ENCODE results near the gene NDEL1.

NDEL1 gene

DNA sequence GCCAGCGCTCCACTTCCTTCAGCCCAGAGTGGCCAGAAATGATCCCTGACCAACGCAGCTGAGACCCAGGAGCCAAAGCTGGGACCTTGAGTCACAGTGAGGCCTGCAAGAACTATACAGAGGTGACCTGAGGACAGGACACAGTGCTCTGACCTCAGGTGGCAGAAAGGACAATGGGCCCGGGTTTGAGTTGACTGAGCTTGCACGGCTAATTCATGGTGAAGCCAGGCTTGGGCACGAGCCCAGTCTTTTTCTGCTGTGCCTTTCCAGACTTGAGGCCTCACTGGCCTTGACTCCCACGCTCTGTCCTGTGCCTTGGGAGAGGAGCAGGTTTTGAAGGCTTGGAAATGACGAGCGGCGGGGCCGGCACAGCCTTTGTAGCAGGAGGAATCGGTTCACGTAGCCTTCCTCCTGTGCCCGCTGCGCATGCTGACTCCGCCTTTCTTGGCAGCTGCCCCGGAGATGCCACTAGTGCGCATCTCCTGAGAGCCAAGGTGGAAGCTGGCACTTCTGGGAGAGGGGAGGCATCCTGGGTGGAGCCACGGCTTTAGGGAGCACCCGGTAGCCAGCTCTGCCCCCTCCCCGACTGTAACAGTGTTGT lies 34.9 kb downstream of the NDEL1 start:
- H2AK5ac ChIP-seq (ENCODE audit: low read length): no peak overlapping the region
- peaks cover 2% of the 10 kb centered on the region for H3K79me1 ChIP-seq (ENCODE audit: low read length)
- no peak overlapping the region for H2BK120ac ChIP-seq (ENCODE audit: low read depth, low read length)
- H3K9ac ChIP-seq (ENCODE audit: low read length): no peak overlapping the region
- H3K4me2 ChIP-seq (ENCODE audit: low read length): no peak overlapping the region
- WGBS (ENCODE audit: extremely low coverage, insufficient coverage, low lambda C conversion rate): no CpG with 5 or more reads among the region's 20 CpGs
- H3K4me1 ChIP-seq (ENCODE audit: control insufficient read depth, low read depth, low read length): no peaks in the 10 kb centered on the region
- H4K8ac ChIP-seq (ENCODE audit: low read depth, low read length): no peak overlapping the region
- H3K18ac ChIP-seq (ENCODE audit: low read length): no peak overlapping the region
- H3K23ac ChIP-seq (ENCODE audit: low read length): no peak overlapping the region
- no peaks in the 10 kb centered on the region for H3K27me3 ChIP-seq (ENCODE audit: insufficient read depth, low read length, poor library complexity)
- no peak for DNase-seq
- H2BK15ac ChIP-seq (replicated peaks; ENCODE audit: low read depth): no peak overlapping the region
- no peak overlapping the region for H3K56ac ChIP-seq (ENCODE audit: low read length)
- H3K27ac ChIP-seq (ENCODE audit: low read depth, low read length): no peak overlapping the region
- no peak overlapping the region for H4K5ac ChIP-seq (ENCODE audit: low read length)
- no peak overlapping the region for H3K4me3 ChIP-seq (ENCODE audit: low read length)
- peaks cover 10% of the 10 kb centered on the region for H3K36me3 ChIP-seq (ENCODE audit: control insufficient read depth, insufficient read depth, low read length)
- no peak overlapping the region for H3K4ac ChIP-seq (ENCODE audit: low read depth, low read length)
- no peak overlapping the region for H2BK5ac ChIP-seq (ENCODE audit: low read length)
- no peaks in the 10 kb centered on the region for H3K79me2 ChIP-seq (ENCODE audit: control insufficient read depth, insufficient read depth, low read length)

- H3K36me3 ChIP-seq (ENCODE audit: control insufficient read depth, insufficient read depth, low read length): peaks cover 22% of the 10 kb centered on the region
Observed at GRCh38 chr17:8472663-8473062, 37.0 kb downstream of the NDEL1 start.

DNA sequence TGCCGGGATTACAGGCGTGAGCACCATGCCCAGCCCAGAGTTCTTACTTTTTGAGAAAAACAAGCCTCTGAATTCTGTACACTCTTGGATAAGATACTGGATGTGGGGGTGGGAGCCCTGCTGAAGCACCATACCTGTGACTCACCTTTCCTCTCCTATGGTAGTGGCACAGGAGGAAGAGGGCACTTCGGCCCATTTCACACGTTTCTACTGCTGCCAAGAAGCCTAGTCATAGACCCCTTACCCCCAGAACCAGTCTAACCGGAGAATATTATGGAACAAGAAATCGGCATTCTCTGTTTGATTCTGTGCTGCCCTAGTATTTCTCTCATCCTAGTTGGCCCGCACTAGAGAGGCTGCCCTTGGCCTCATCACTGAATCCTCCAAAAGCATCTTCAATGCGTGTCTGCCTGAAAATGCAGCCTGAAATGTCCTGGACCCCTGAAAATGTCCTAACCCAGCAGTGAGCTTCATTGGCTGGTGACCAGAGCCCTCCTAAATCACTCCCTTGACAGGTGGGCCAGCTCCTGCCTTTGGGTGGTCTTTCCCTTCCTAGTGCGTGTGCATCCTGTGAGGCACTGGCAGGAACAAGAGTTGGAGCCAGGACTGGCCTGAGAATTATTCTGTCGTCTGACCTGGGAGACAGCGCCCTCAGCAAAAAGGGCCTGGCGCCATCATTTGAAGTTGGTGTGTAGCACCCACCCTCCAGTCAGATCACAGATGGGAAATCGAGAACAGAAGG lies 37.9 kb downstream of the NDEL1 start:
- H3K4ac ChIP-seq (ENCODE audit: low read depth, low read length): no peak overlapping the region
- no peak overlapping the region for H3K23ac ChIP-seq (ENCODE audit: low read length)
- no peak overlapping the region for H3K4me3 ChIP-seq (ENCODE audit: low read length)
- no peaks in the 10 kb centered on the region for H3K27me3 ChIP-seq (ENCODE audit: insufficient read depth, low read length, poor library complexity)
- no peaks in the 10 kb centered on the region for H3K4me1 ChIP-seq (ENCODE audit: control insufficient read depth, low read depth, low read length)
- DNase-seq: no peak
- no peaks in the 10 kb centered on the region for H3K79me1 ChIP-seq (ENCODE audit: low read length)
- WGBS (ENCODE audit: extremely low coverage, insufficient coverage, low lambda C conversion rate): no CpG with 5 or more reads among the region's 13 CpGs
- no peak overlapping the region for H2BK5ac ChIP-seq (ENCODE audit: low read length)
- no peak overlapping the region for H3K4me2 ChIP-seq (ENCODE audit: low read length)
- no peak overlapping the region for H4K8ac ChIP-seq (ENCODE audit: low read depth, low read length)
- H2BK15ac ChIP-seq (replicated peaks; ENCODE audit: low read depth): no peak overlapping the region
- no peak overlapping the region for H3K56ac ChIP-seq (ENCODE audit: low read length)
- no peak overlapping the region for H2BK120ac ChIP-seq (ENCODE audit: low read depth, low read length)
- H3K9ac ChIP-seq (ENCODE audit: low read length): no peak overlapping the region
- no peaks in the 10 kb centered on the region for H3K79me2 ChIP-seq (ENCODE audit: control insufficient read depth, insufficient read depth, low read length)
- no peak overlapping the region for H2AK5ac ChIP-seq (ENCODE audit: low read length)
- peaks cover 23% of the 10 kb centered on the region for H3K36me3 ChIP-seq (ENCODE audit: control insufficient read depth, insufficient read depth, low read length)
- H3K27ac ChIP-seq (ENCODE audit: low read depth, low read length): no peak overlapping the region
- no peak overlapping the region for H3K18ac ChIP-seq (ENCODE audit: low read length)
- no peak overlapping the region for H4K5ac ChIP-seq (ENCODE audit: low read length)

More at GRCh38 chr17:8472663-8473062, 37.0 kb downstream of the NDEL1 start:
- H3K79me2 ChIP-seq (ENCODE audit: control insufficient read depth, insufficient read depth, low read length): no peaks in the 10 kb centered on the region
- no peak overlapping the region for H3K4me2 ChIP-seq (ENCODE audit: low read length)
- H3K27me3 ChIP-seq (ENCODE audit: insufficient read depth, low read length, poor library complexity): no peaks in the 10 kb centered on the region
- no peak overlapping the region for H4K5ac ChIP-seq (ENCODE audit: low read length)
- no peak overlapping the region for H3K18ac ChIP-seq (ENCODE audit: low read length)
- H3K56ac ChIP-seq (ENCODE audit: low read length): no peak overlapping the region
- peaks cover 2% of the 10 kb centered on the region for H3K79me1 ChIP-seq (ENCODE audit: low read length)
- no peak overlapping the region for H3K4me3 ChIP-seq (ENCODE audit: low read length)
- H3K4me1 ChIP-seq (ENCODE audit: control insufficient read depth, low read depth, low read length): no peaks in the 10 kb centered on the region
- no peak overlapping the region for H2BK15ac ChIP-seq (replicated peaks; ENCODE audit: low read depth)
- H3K23ac ChIP-seq (ENCODE audit: low read length): no peak overlapping the region
- no peak overlapping the region for H2BK5ac ChIP-seq (ENCODE audit: low read length)
- H2BK120ac ChIP-seq (ENCODE audit: low read depth, low read length): no peak overlapping the region
- no peak for DNase-seq
- WGBS (ENCODE audit: extremely low coverage, insufficient coverage, low lambda C conversion rate): no CpG with 5 or more reads among the region's 8 CpGs
- H2AK5ac ChIP-seq (ENCODE audit: low read length): no peak overlapping the region
- H3K4ac ChIP-seq (ENCODE audit: low read depth, low read length): no peak overlapping the region
- H4K8ac ChIP-seq (ENCODE audit: low read depth, low read length): no peak overlapping the region
- no peak overlapping the region for H3K9ac ChIP-seq (ENCODE audit: low read length)
- H3K27ac ChIP-seq (ENCODE audit: low read depth, low read length): no peak overlapping the region

- WGBS (ENCODE audit: extremely low coverage, insufficient coverage, low lambda C conversion rate): no CpG with 5 or more reads among the region's 15 CpGs
- no peak overlapping the region for H3K9ac ChIP-seq (ENCODE audit: low read length)
- H3K56ac ChIP-seq (ENCODE audit: low read length): no peak overlapping the region
- H3K4ac ChIP-seq (ENCODE audit: low read depth, low read length): no peak overlapping the region
- H3K79me2 ChIP-seq (ENCODE audit: control insufficient read depth, insufficient read depth, low read length): no peaks in the 10 kb centered on the region
- H2BK120ac ChIP-seq (ENCODE audit: low read depth, low read length): no peak overlapping the region
- H3K27ac ChIP-seq (ENCODE audit: low read depth, low read length): no peak overlapping the region
- H3K18ac ChIP-seq (ENCODE audit: low read length): no peak overlapping the region
- H3K27me3 ChIP-seq (ENCODE audit: insufficient read depth, low read length, poor library complexity): no peaks in the 10 kb centered on the region
- no peak overlapping the region for H2BK15ac ChIP-seq (replicated peaks; ENCODE audit: low read depth)
- H4K5ac ChIP-seq (ENCODE audit: low read length): no peak overlapping the region
- no peak for DNase-seq
- H3K36me3 ChIP-seq (ENCODE audit: control insufficient read depth, insufficient read depth, low read length): peaks cover 26% of the 10 kb centered on the region
- H3K23ac ChIP-seq (ENCODE audit: low read length): no peak overlapping the region
- no peak overlapping the region for H3K4me2 ChIP-seq (ENCODE audit: low read length)
- no peak overlapping the region for H2AK5ac ChIP-seq (ENCODE audit: low read length)
- H2BK5ac ChIP-seq (ENCODE audit: low read length): no peak overlapping the region
- H3K79me1 ChIP-seq (ENCODE audit: low read length): no peaks in the 10 kb centered on the region
- H4K8ac ChIP-seq (ENCODE audit: low read depth, low read length): no peak overlapping the region
- no peaks in the 10 kb centered on the region for H3K4me1 ChIP-seq (ENCODE audit: control insufficient read depth, low read depth, low read length)
- H3K4me3 ChIP-seq (ENCODE audit: low read length): no peak overlapping the region
Observed at GRCh38 chr17:8474826-8475225, 39.1 kb downstream of the NDEL1 start.

GRCh38 chr17:8475227-8475626 lies 39.5 kb downstream of the NDEL1 start:
- H4K5ac ChIP-seq (ENCODE audit: low read length): no peak overlapping the region
- no peak overlapping the region for H3K56ac ChIP-seq (ENCODE audit: low read length)
- H3K36me3 ChIP-seq (ENCODE audit: control insufficient read depth, insufficient read depth, low read length): peaks cover 29% of the 10 kb centered on the region
- H3K4me2 ChIP-seq (ENCODE audit: low read length): no peak overlapping the region
- H3K4me3 ChIP-seq (ENCODE audit: low read length): no peak overlapping the region
- H3K27ac ChIP-seq (ENCODE audit: low read depth, low read length): no peak overlapping the region
- no peak overlapping the region for H3K4ac ChIP-seq (ENCODE audit: low read depth, low read length)
- no peak for DNase-seq
- no peaks in the 10 kb centered on the region for H3K27me3 ChIP-seq (ENCODE audit: insufficient read depth, low read length, poor library complexity)
- no peak overlapping the region for H3K18ac ChIP-seq (ENCODE audit: low read length)
- H2AK5ac ChIP-seq (ENCODE audit: low read length): no peak overlapping the region
- WGBS (ENCODE audit: extremely low coverage, insufficient coverage, low lambda C conversion rate): no CpG with 5 or more reads among the region's 9 CpGs
- H2BK5ac ChIP-seq (ENCODE audit: low read length): no peak overlapping the region
- no peak overlapping the region for H3K23ac ChIP-seq (ENCODE audit: low read length)
- H3K79me2 ChIP-seq (ENCODE audit: control insufficient read depth, insufficient read depth, low read length): no peaks in the 10 kb centered on the region
- no peak overlapping the region for H2BK120ac ChIP-seq (ENCODE audit: low read depth, low read length)
- no peak overlapping the region for H4K8ac ChIP-seq (ENCODE audit: low read depth, low read length)
- H3K9ac ChIP-seq (ENCODE audit: low read length): no peak overlapping the region
- H3K4me1 ChIP-seq (ENCODE audit: control insufficient read depth, low read depth, low read length): no peaks in the 10 kb centered on the region
- no peaks in the 10 kb centered on the region for H3K79me1 ChIP-seq (ENCODE audit: low read length)
- no peak overlapping the region for H2BK15ac ChIP-seq (replicated peaks; ENCODE audit: low read depth)
